ENCODE data around the gene L3MBTL1.

The L3MBTL1 gene

DNA sequence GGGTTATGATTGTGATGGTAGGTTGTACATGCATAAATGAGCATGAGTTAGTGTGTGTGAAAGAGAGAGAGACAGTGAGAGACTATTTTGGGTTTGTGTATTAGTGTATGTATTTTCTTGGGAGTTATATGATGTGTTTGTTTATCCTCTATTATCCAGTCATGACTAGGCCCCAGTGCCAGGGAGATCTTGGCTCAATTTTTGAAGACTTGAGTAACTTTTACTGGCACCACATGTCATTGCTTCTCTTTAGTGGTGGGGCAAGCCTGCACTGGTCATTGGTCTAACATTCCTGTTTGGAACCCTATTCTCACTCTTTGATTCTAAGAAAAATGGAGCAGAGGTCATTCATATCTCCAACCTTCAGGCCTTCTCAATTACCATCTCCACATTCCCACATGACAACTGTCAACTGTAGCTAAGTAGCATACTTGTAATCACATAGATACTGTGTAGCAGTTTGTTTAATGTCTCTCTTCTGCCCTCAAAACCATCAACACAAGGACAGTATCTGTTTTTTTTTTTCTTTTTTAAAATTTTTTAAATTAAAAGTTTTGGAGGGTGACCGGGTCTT is 8.8 kb downstream of the L3MBTL1 start:
- TF ChIP-seq, protein P1, sequence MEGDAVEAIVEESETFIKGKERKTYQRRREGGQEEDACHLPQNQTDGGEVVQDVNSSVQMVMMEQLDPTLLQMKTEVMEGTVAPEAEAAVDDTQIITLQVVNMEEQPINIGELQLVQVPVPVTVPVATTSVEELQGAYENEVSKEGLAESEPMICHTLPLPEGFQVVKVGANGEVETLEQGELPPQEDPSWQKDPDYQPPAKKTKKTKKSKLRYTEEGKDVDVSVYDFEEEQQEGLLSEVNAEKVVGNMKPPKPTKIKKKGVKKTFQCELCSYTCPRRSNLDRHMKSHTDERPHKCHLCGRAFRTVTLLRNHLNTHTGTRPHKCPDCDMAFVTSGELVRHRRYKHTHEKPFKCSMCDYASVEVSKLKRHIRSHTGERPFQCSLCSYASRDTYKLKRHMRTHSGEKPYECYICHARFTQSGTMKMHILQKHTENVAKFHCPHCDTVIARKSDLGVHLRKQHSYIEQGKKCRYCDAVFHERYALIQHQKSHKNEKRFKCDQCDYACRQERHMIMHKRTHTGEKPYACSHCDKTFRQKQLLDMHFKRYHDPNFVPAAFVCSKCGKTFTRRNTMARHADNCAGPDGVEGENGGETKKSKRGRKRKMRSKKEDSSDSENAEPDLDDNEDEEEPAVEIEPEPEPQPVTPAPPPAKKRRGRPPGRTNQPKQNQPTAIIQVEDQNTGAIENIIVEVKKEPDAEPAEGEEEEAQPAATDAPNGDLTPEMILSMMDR (IDR thresholded peaks at IDR 0.05; ENCODE audit: low read depth, low read length): no peak
- DNase-seq (ENCODE audit: extremely low read depth, low read depth): no peak

DNA sequence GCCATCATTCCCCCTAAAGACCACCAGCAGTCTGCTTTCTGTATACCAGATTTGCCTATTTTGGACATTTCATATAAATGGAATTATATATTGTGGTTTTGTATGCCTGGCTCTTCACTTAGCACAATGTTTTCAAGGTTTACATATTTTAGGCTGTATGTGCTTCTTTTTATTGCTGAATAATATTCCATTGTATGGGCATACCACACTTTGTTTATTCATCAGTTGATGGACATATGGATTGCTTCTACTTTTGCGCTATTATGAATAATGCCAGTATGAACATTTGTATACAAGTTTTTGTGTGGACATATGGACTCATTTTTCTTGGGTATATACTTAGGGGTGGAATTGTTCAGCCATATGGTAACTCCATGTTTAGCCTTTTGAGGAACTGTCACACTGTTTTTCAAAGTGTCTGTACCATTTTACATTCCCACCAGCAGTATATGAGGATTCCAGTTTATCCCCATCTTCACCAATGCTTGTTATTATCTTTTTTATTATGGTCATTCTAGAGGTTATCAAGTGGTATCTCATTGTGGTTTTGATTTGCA is 12.7 kb downstream of the L3MBTL1 start:
- DNase-seq (ENCODE audit: extremely low read depth, low read depth): no peak
- TF ChIP-seq, protein P1 (IDR thresholded peaks at IDR 0.05; ENCODE audit: low read depth, low read length): no peak

DNA sequence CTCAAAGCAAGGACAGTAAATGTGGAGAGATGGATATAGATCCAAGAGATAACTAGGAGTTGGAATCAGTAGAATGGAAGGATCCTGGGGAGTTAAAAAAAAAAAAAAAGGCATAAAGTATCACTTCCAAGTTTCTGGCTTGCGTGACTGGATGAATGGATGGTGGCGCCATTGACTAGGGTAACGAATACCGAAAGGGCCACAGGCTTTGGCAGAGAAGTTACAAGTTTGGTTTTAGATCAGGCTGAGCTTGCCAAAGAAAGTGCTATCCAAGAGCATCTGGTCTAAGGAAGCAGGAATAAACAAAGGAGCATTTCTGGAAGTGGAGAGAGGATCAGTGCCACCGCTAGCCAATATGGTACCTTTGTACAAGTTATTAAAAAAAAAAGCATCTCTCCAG is 17.5 kb downstream of the L3MBTL1 start:
- TF ChIP-seq, protein P1 (IDR thresholded peaks at IDR 0.05; ENCODE audit: low read depth, low read length): no peak
- no peak for DNase-seq (ENCODE audit: extremely low read depth, low read depth)

DNA sequence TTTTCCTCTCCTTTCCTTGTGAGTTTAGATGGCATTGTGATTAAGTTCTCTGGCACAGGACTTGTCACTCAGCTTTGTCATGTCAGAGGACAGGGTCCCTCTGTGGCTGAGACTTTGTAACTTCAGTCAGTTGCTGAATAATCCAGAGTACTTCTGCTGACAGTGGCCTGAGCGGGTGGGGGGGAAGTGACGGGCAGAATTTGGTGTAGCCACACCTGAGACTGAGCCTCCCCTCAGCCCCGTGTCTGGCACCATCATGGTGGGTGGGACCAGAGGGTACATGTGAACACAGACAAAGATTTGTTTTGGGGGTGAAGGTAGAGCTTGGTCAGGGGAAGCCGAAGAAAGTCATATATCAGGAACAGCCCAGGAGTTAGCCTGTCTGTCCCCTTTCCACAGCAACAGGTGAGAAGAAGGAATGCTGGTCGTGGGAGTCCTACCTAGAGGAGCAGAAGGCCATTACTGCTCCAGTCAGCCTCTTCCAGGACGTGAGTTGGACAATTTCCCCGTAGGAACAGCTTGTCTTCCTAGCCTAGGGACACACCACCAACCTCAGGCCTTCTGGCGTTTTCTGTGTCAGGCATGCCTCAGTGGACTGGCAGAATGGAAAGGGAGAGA is 20.9 kb downstream of the L3MBTL1 start:
- TF ChIP-seq, protein P1 (IDR thresholded peaks at IDR 0.05; ENCODE audit: low read depth, low read length): no peak
- DNase-seq (ENCODE audit: extremely low read depth, low read depth): no peak

DNA sequence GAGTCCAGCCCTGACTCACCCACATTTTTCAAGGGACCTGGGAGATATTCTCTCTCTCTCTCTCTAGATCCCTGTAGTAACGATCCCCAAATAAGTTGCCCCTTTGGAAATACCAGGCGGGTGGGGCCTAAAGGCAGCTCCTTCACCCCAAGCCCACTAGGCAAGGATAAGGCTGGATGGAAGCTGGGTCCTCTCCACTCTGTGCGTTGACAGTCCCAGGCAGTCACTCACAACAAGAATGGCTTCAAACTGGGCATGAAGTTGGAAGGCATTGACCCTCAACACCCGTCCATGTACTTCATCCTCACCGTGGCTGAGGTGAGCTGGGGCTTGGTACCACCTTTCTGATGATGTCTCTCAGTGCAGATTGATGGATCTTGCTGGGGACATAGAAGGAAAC is 21.6 kb downstream of the L3MBTL1 start:
- DNase-seq (ENCODE audit: extremely low read depth, low read depth): no peak
- TF ChIP-seq, protein P1 (IDR thresholded peaks at IDR 0.05; ENCODE audit: low read depth, low read length): no peak

DNA sequence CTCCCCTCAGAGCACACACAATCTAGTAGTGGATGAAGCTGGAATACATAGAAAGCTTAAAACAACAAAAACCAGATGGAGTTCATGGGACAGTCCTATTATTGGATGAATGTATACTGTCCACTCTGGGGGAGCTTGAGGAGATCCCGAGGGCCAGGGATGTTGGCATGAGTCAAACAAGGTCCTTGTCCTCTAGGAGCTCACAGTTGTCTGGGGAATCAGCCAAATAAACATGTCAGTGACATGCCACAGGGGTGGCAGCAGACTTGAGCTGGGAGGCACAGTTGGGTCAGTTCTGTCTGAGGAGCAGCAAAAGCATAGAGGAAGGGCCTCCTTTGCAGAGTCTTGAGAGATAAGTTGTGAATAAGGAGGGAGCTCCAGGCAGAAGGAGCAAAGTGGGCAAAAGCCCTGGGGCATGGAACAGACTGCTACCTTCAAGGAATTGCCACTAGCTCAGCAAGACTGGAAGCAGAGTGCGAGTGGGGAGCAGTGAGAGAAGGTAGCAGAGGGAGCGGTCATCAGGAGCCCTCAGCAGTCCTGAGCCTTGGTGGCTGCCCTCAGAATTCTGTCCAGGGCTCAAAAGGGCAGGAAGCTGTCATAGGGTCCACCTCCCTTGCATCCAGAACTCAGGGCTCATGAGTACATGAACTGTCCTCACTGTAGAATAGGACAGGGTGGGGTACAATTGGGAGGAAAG is 22.1 kb downstream of the L3MBTL1 start:
- TF ChIP-seq, protein P1 (IDR thresholded peaks at IDR 0.05; ENCODE audit: low read depth, low read length): no peak
- no peak for DNase-seq (ENCODE audit: extremely low read depth, low read depth)

Measured in AG09319 (cell line).